Measurements from ENCODE around the gene PLA2G2F. TPM values are rescaled to one million over a fixed set of nuclear protein-coding genes. Genes with fewer than 3 reads are reported as not detected.
A peak's percentile ranks its signal among the peaks of the same experiment; 100 is the strongest.

Gene PLA2G2F
- total and polyA plus RNA-seq, 8 donors, result 0.18 to 6.4 TPM; not detected in 6

GRCh38 chr1:20183035-20183434 lies 43.9 kb downstream of the PLA2G2F start:
- 58 to 79% (median 65%) methylated on average over 10 of the region's 10 CpGs for WGBS, 5 donors
- Histone ChIP-seq H3K4me1 (peaks cover 16 to 40% (median 22%) of the 10 kb centered on the region in 4 donors), H3K36me3 (no peaks in the 10 kb centered on the region), H3K27ac (peak overlapping the region in 2 of 5 donors; percentile 55 to 92), H3K9me3 (no peaks in the 10 kb centered on the region), H3K4me3 (no peak overlapping the region), H3K27me3 (peaks cover 0 to 47% (median 8%) of the 10 kb centered on the region in 3 donors)
- TF ChIP-seq EP300 (IDR thresholded peaks at IDR 0.05), result no peak
- TF ChIP-seq, protein P1, sequence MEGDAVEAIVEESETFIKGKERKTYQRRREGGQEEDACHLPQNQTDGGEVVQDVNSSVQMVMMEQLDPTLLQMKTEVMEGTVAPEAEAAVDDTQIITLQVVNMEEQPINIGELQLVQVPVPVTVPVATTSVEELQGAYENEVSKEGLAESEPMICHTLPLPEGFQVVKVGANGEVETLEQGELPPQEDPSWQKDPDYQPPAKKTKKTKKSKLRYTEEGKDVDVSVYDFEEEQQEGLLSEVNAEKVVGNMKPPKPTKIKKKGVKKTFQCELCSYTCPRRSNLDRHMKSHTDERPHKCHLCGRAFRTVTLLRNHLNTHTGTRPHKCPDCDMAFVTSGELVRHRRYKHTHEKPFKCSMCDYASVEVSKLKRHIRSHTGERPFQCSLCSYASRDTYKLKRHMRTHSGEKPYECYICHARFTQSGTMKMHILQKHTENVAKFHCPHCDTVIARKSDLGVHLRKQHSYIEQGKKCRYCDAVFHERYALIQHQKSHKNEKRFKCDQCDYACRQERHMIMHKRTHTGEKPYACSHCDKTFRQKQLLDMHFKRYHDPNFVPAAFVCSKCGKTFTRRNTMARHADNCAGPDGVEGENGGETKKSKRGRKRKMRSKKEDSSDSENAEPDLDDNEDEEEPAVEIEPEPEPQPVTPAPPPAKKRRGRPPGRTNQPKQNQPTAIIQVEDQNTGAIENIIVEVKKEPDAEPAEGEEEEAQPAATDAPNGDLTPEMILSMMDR (IDR thresholded peaks at IDR 0.05), result no peak
- intact Hi-C loops (cut with DNase I; ENCODE audit: low total_unique reads), result no loop called here
- DNase-seq, result no peak

- 77 to 88% (median 83%) methylated on average over 12 to 13 of the region's 13 CpGs for WGBS, 5 donors
- H3K27me3 ChIP-seq, result peaks cover 0 to 47% (median 8%) of the 10 kb centered on the region in 3 donors
- peak overlapping the region in 2 of 5 donors; percentile 79 to 92 for H3K27ac ChIP-seq
- no peak for TF ChIP-seq POLR2A (IDR thresholded peaks at IDR 0.05)
- peak; percentile 60 to 65 (median 61) for TF ChIP-seq POLR2AphosphoS5 (IDR thresholded peaks at IDR 0.05)
- TF ChIP-seq, protein P1 (IDR thresholded peaks at IDR 0.05), result no peak
- TF ChIP-seq EP300 (IDR thresholded peaks at IDR 0.05), result peak; percentile 79
- H3K36me3 ChIP-seq, result no peaks in the 10 kb centered on the region
- no peaks in the 10 kb centered on the region for H3K9me3 ChIP-seq
- peak in 1 of 2 donors; percentile 76 for DNase-seq
- intact Hi-C loops (cut with DNase I; ENCODE audit: low total_unique reads), result no loop called here
- H3K4me3 ChIP-seq, result no peak overlapping the region
- H3K4me1 ChIP-seq, result peaks cover 16 to 38% (median 26%) of the 10 kb centered on the region in 4 donors
Measured at GRCh38 chr1:20183616-20184271, 44.6 kb downstream of the PLA2G2F start.

DNA sequence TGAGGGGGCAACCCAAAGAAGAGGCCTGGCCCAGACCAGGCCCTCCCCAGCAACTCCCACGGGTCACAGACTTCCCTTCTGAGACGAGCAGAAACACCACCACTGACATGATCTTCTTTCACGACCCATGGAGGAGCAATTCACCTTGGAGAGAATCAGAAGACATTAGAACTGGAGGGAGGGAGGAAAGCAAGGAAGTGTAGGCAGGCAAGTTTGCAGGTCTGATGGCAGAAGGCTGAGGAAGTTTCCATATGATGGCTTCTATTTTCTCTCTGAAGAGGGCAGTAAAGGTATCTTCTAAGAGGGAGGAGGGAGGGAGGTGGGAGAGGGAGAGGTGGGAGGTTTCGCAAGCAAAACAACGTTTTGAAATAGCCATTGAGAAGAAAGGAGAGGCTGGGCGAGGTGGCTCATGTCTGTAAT lies 45.4 kb downstream of the PLA2G2F start:
- Histone ChIP-seq H3K4me3 (no peak overlapping the region), H3K4me1 (peaks cover 16 to 36% (median 26%) of the 10 kb centered on the region in 4 donors), H3K27ac (peak overlapping the region in 3 of 5 donors; percentile 6 to 92 (median 79)), H3K9me3 (no peaks in the 10 kb centered on the region), H3K36me3 (no peaks in the 10 kb centered on the region), H3K27me3 (peaks cover 0 to 52% (median 8%) of the 10 kb centered on the region in 3 donors)
- 61 to 73% (median 72%) methylated on average over 6 of the region's 6 CpGs for WGBS, 5 donors
- DNase-seq, result no peak
- intact Hi-C loops (cut with DNase I; ENCODE audit: low total_unique reads), result no loop called here
- TF ChIP-seq EP300 (IDR thresholded peaks at IDR 0.05) (no peak), POLR2A (IDR thresholded peaks at IDR 0.05) (no peak), POLR2AphosphoS5 (IDR thresholded peaks at IDR 0.05) (no peak)
- TF ChIP-seq, protein P1 (IDR thresholded peaks at IDR 0.05), result no peak

DNA sequence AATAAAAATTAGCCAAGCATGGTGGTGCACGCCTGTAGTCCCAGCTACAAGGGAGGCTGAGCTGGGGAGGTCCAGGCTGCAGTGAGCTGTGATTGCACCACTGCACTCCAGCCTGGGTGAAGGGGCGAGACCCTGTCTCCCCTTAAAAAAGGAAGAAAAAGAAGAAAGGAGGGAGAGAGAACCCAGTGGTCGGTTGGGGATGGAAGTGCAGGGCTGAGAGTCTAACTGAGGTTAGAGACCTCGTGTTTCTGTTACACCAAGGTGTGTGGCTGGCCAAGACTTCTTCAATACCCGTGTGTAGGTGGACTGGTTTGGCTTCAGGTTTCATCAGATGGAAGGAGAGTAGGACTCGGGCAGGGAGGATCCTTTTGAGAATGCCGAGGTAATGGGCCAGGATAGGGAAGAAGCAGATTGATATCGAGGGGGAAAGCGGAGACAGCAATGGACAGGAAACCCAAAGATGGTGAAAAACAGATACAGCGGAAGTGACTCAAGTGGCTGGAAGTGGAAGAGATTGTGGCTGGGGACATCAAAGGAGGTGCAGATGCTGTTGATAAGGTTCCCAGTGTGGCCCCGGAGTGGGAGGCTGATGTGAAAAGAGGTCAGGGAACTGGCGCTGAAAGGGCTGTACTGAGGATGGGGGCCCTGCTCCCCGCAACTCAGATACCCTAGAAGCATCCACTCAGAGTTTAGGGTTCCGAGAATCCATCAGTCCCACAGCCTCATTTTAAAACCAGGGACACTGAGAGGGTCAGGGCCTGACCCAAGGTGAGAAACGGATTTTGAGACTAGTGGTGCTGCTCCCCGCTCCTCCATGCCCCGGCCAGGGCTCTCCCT lies 46.1 kb downstream of the PLA2G2F start:
- Histone ChIP-seq H3K27me3 (peaks cover 0 to 55% (median 8%) of the 10 kb centered on the region in 3 donors), H3K4me3 (peak overlapping the region; percentile 42 to 54 (median 52)), H3K27ac (peak overlapping the region in 4 of 5 donors; percentile 42 to 92 (median 74)), H3K4me1 (peaks cover 16 to 36% (median 26%) of the 10 kb centered on the region in 4 donors), H3K36me3 (no peaks in the 10 kb centered on the region), H3K9me3 (no peaks in the 10 kb centered on the region)
- intact Hi-C loops (cut with DNase I; ENCODE audit: low total_unique reads), result no loop called here
- 46 to 64% (median 63%) methylated on average over 15 to 17 of the region's 17 CpGs for WGBS, 5 donors
- TF ChIP-seq, protein P1 (IDR thresholded peaks at IDR 0.05), result no peak
- TF ChIP-seq EP300 (IDR thresholded peaks at IDR 0.05), result no peak
- no peak for TF ChIP-seq POLR2A (IDR thresholded peaks at IDR 0.05)
- TF ChIP-seq POLR2AphosphoS5 (IDR thresholded peaks at IDR 0.05), result no peak
- peak in 1 of 2 donors; percentile 44 for DNase-seq

Data from stomach (tissue), 9 donors.